Measurements from ENCODE around the gene DDX28.
A peak's percentile ranks its signal among the peaks of the same experiment; 100 is the strongest.
"Not testable (repeated sequence)": the region's sequence is repeated elsewhere in the genome, so short reads cannot be mapped to it uniquely, and the experiment has no call there.

Gene DDX28

GRCh38 chr16:68037841-68038597 lies 15.0 kb upstream of the DDX28 start:
- DNase-seq (ENCODE audit: low spot score), result no peak

DNA sequence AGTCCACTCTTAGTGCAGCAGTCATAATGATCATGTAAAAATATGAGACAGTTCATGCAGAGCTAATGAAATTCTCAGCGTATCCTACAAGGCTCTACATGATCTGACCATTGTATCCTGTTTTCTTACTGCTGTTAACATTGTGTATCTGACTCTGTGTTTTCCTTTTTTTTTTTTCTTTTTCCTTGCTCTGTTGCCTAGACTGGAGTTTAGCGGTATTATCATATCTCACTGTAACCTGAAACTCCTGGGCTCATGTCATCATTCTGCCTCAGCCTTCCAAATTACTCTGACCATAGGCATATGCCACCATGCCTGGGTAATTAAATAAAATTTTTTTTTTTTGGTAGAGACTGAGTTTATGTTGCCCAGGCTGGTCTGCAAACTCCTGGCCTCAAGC lies 12.2 kb upstream of the DDX28 start:
- no peak for DNase-seq (ENCODE audit: low spot score)

GRCh38 chr16:68033101-68033500 lies 10.1 kb upstream of the DDX28 start:
- no peak for DNase-seq (ENCODE audit: low spot score)

- DNase-seq (ENCODE audit: low spot score), result peak; percentile 17
Observed at GRCh38 chr16:68031951-68032350, 8.9 kb upstream of the DDX28 start.

- DNase-seq (ENCODE audit: low spot score), result not testable (repeated sequence)
Observed at GRCh38 chr16:68030108-68030507, 7.1 kb upstream of the DDX28 start.

- DNase-seq (ENCODE audit: low spot score), result no peak
Observed at GRCh38 chr16:68028996-68029395, 6.0 kb upstream of the DDX28 start.

DNA sequence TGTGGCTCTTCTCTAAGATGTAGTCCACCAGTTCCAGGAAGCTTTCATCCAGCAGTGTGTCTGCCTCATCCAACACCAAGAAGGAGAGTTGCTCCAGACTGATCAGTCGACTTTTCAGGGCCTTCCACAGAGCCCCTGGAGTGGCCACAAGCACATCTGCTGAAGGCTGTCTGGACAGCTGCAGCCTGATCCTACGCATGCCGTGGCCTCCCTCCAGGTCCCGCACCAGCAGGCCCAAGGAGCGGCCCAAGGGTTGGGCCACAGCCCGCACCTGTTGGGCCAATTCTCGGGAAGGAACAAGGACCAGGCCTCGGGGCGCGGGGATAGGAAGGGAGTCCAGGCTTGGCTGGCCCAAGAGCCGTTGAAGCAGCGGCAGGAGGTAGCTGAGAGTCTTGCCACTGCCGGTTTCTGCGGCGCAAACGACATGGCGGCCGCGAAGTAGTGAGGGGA lies 729 bp downstream of the DDX28 start:
- no peak for DNase-seq (ENCODE audit: low spot score)

DNA sequence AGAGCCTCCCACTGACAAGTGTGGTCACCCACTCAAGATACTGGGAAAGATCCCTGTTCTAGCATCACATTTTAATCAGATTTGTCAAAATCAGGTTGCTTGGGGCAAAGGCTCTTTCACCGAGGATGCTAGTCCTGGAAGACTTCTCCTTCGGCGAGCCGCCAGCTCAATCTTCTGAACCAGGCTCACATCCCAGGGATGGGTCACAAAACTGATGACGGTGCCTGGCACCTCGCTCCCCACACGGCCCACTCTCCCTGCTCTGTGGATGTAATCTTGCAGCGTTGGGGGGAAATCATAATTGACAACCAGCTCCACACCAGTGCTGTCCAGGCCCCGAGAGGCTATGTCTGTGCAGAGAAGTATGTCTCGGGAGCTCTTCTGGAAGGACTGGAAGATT lies 1.5 kb downstream of the DDX28 start:
- no peak for DNase-seq (ENCODE audit: low spot score)

GRCh38 chr16:68019167-68019680 lies 3.8 kb downstream of the DDX28 start:
- no peak for DNase-seq (ENCODE audit: low spot score)

- no peak for DNase-seq (ENCODE audit: low spot score)
Observed at GRCh38 chr16:68015681-68016080, 7.4 kb downstream of the DDX28 start, which contains the start of gene DPEP2NB. DPEP2NB (minus strand) TSS chr16:68015911; CDS start chr16:68015770, 141 bp downstream.

- no peak for DNase-seq (ENCODE audit: low spot score)
Observed at GRCh38 chr16:68013440-68013839, 9.6 kb downstream of the DDX28 start.

- DNase-seq (ENCODE audit: low spot score), result not testable (repeated sequence)
Observed at GRCh38 chr16:68009872-68010271, 13.2 kb downstream of the DDX28 start.

- DNase-seq (ENCODE audit: low spot score), result no peak
Observed at GRCh38 chr16:68009157-68009735, 13.8 kb downstream of the DDX28 start.

DNA sequence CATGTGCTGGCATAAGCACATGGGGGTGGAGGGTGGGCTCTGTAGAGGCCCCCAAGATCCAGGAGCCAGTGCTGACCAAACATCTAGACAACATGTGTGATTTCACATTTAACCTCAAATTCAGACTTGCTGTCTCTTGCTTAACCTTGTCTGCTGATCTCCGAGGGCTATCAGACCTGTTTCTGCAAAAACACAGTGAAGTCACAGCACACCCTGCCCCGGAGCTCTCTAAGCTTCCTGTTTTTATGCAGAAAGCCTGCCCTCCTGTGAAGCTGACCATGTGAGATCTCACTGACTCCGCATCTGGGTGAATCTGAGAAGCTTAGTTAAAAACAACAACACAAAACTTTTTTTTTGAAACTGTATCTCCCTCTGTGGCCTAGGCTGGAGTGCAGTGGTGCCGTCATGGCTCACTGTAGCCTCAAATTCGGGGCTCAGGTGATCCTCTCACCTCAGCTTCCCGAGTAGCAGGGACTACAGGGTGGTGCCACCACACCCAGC lies 17.2 kb downstream of the DDX28 start:
- peak; percentile 70 for DNase-seq (ENCODE audit: low spot score)

DNA sequence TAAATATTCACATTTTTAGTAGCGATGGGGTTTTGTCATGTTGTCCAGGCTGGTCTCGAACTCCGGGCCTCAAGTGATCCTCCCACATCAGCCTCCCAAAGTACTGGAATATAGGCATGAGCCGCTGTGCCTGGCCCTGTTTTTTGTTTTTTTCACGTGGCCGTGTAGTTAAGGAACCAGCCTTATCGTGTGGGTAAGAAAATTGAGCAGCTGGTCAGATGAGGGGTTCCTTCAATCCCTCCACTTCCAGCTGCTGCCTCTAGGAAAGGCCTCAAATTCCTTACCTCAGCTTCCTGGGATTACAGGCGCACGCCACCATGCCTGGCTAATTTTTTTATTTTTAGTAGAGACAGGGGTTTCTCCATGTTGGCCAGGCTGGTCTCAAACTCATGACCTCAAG lies 17.8 kb downstream of the DDX28 start:
- DNase-seq (ENCODE audit: low spot score), result no peak

GRCh38 chr16:68003031-68003430 lies 20.0 kb downstream of the DDX28 start:
- no peak for DNase-seq (ENCODE audit: low spot score)

DNA sequence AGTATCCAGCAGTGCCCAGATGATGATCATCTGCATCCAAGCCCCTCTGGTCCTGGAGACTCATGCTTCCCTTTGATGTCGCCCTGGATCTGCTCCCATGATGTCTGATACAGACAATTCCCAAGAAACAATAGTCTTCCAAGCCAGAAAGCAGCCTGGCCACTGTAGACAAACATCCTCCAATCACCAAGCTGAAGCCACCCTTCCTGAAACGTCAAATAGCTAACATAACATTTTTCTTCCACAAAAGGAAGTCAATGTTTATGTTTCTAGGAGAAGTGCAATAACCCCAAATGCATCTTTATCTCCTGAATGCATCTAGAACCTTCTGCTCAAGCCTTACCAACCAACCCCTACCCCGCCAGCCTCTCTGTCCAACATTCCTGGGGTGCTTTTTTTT lies 22.6 kb downstream of the DDX28 start:
- DNase-seq (ENCODE audit: low spot score), result no peak

- no peak for DNase-seq (ENCODE audit: low spot score)
Observed at GRCh38 chr16:67999985-68000384, 23.0 kb downstream of the DDX28 start.

- peak; percentile 62 for DNase-seq (ENCODE audit: low spot score)
Observed at GRCh38 chr16:67998779-67999688, 24.0 kb downstream of the DDX28 start, which contains the start of gene DPEP2. DPEP2 (minus strand) TSS chr16:67999484; CDS start chr16:67993212, 6,272 bp downstream.

- not testable (repeated sequence) for DNase-seq (ENCODE audit: low spot score)
Observed at GRCh38 chr16:67998231-67998778, 24.7 kb downstream of the DDX28 start.

- no peak for DNase-seq (ENCODE audit: low spot score)
Observed at GRCh38 chr16:67996666-67997065, 26.4 kb downstream of the DDX28 start.

GRCh38 chr16:67995423-67995822 lies 27.6 kb downstream of the DDX28 start:
- peak; percentile 27 for DNase-seq (ENCODE audit: low spot score)
